Measurements from ENCODE around the gene RPL39L.

The RPL39L gene

DNA sequence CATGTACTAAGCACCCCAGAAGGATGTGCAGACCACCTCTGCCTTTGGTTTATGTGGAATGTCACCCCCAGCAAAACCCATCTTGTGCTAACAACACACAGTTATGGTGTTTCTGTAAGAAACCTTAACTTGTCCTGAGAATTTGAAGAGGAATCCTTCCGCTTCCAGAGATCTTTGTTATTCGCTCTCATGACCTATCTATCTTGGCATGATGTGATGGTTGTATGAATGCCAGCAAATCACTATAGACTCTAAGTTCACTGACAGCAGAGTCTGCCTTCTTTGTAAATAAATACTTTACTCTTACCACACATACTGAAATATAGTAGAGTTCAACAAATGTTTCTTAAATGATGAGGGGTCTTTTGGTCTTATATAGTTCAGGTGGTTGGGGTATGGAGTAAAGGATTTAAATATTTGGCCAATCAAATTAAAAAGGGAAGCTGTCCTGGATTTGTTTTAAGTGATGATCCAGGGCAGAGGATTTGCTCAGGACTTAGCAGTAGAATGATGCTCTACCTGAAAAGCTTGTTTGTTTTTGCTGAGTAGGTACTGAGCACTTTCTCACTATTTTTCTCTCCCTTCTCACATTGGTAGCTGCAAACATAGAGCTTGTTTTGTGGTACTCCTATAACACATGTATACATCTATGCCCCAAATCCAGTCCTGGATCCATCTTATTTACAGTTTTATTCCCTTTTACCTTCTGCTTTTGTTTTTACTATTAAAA lies 30.1 kb upstream of the RPL39L start:
- no peaks in the 10 kb centered on the region for H3K9me2 ChIP-seq (replicated peaks; ENCODE audit: control insufficient read depth, low read length)
- H3K4me3 ChIP-seq (ENCODE audit: low read length), result no peak overlapping the region
- peaks cover 7% of the 10 kb centered on the region for H3K4me1 ChIP-seq (ENCODE audit: control insufficient read depth, low read length)
- H3F3A ChIP-seq (ENCODE audit: control insufficient read depth, insufficient read depth), result no peaks in the 10 kb centered on the region
- H3K9me3 ChIP-seq (ENCODE audit: control insufficient read depth, insufficient read depth, low read length), result no peaks in the 10 kb centered on the region
- H3K27me3 ChIP-seq (ENCODE audit: control insufficient read depth, low read length), result peaks cover 14% of the 10 kb centered on the region
- no peaks in the 10 kb centered on the region for H4K20me1 ChIP-seq (ENCODE audit: control insufficient read depth, insufficient read depth, low read depth, low read length)
- TF ChIP-seq, protein P1, sequence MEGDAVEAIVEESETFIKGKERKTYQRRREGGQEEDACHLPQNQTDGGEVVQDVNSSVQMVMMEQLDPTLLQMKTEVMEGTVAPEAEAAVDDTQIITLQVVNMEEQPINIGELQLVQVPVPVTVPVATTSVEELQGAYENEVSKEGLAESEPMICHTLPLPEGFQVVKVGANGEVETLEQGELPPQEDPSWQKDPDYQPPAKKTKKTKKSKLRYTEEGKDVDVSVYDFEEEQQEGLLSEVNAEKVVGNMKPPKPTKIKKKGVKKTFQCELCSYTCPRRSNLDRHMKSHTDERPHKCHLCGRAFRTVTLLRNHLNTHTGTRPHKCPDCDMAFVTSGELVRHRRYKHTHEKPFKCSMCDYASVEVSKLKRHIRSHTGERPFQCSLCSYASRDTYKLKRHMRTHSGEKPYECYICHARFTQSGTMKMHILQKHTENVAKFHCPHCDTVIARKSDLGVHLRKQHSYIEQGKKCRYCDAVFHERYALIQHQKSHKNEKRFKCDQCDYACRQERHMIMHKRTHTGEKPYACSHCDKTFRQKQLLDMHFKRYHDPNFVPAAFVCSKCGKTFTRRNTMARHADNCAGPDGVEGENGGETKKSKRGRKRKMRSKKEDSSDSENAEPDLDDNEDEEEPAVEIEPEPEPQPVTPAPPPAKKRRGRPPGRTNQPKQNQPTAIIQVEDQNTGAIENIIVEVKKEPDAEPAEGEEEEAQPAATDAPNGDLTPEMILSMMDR (IDR thresholded peaks at IDR 0.05; ENCODE audit: low read depth, low read length, poor library complexity, severe bottlenecking), result no peak
- no peak for TF ChIP-seq EZH2phosphoT487 (IDR thresholded peaks at IDR 0.05; ENCODE audit: borderline replicate concordance, low read length)
- no peak overlapping the region for H3K27ac ChIP-seq (ENCODE audit: low read depth, low read length)
- H3K79me2 ChIP-seq (ENCODE audit: control insufficient read depth, low read length), result no peaks in the 10 kb centered on the region
- no peak overlapping the region for H3K4me2 ChIP-seq (ENCODE audit: low read length)
- H3K36me3 ChIP-seq (ENCODE audit: control insufficient read depth, low read length), result no peaks in the 10 kb centered on the region

DNA sequence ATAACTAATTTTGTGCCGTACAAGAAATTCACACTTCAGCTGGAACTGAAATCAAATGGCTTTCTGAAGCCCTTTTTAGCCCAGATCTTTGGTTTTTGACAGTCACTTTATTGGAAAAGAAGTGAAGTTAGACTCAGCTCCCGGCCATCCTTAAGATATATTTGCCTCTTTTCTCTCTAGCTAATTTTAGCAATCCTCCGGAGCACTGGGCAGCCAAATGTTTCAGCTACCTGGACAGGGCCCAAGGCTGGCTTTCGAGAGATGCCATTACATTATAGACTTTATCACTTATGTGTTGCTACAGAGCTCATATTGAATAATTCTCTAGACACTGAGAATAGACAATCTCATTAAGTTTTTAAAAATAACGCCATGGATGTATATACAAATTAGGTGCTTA lies 28.5 kb upstream of the RPL39L start:
- H3F3A ChIP-seq (ENCODE audit: control insufficient read depth, insufficient read depth), result no peaks in the 10 kb centered on the region
- peaks cover 7% of the 10 kb centered on the region for H3K4me1 ChIP-seq (ENCODE audit: control insufficient read depth, low read length)
- H4K20me1 ChIP-seq (ENCODE audit: control insufficient read depth, insufficient read depth, low read depth, low read length), result no peaks in the 10 kb centered on the region
- no peak for TF ChIP-seq EZH2phosphoT487 (IDR thresholded peaks at IDR 0.05; ENCODE audit: borderline replicate concordance, low read length)
- TF ChIP-seq, protein P1 (IDR thresholded peaks at IDR 0.05; ENCODE audit: low read depth, low read length, poor library complexity, severe bottlenecking), result no peak
- H3K36me3 ChIP-seq (ENCODE audit: control insufficient read depth, low read length), result no peaks in the 10 kb centered on the region
- H3K9me3 ChIP-seq (ENCODE audit: control insufficient read depth, insufficient read depth, low read length), result no peaks in the 10 kb centered on the region
- H3K9me2 ChIP-seq (replicated peaks; ENCODE audit: control insufficient read depth, low read length), result no peaks in the 10 kb centered on the region
- no peak overlapping the region for H3K4me3 ChIP-seq (ENCODE audit: low read length)
- no peak overlapping the region for H3K27ac ChIP-seq (ENCODE audit: low read depth, low read length)
- H3K79me2 ChIP-seq (ENCODE audit: control insufficient read depth, low read length), result no peaks in the 10 kb centered on the region
- H3K27me3 ChIP-seq (ENCODE audit: control insufficient read depth, low read length), result peaks cover 8% of the 10 kb centered on the region
- no peak overlapping the region for H3K4me2 ChIP-seq (ENCODE audit: low read length)

DNA sequence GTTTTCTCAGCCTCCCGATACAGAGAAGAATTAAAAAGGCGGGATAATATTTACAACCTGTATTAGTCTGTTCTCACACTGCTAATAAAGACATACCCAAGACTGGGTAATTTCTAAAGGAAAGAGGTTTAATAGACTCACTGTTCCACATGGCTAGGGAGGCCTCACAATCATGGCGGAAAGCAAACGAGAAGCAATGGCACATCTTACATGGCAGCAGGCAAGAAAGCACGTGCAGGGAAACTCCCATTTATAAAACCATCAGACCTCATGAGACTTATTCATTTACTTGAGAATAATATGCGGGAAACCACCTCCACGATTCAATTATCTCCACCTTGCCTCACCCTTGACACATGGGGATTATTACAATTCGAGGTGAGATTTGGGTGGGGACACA lies 27.5 kb upstream of the RPL39L start:
- Histone ChIP-seq H3K9me3 (ENCODE audit: control insufficient read depth, insufficient read depth, low read length) (no peaks in the 10 kb centered on the region), H3K4me1 (ENCODE audit: control insufficient read depth, low read length) (peaks cover 7% of the 10 kb centered on the region), H3K27ac (ENCODE audit: low read depth, low read length) (no peak overlapping the region), H4K20me1 (ENCODE audit: control insufficient read depth, insufficient read depth, low read depth, low read length) (no peaks in the 10 kb centered on the region), H3K36me3 (ENCODE audit: control insufficient read depth, low read length) (no peaks in the 10 kb centered on the region), H3K9me2 (replicated peaks; ENCODE audit: control insufficient read depth, low read length) (no peaks in the 10 kb centered on the region), H3K4me3 (ENCODE audit: low read length) (no peak overlapping the region), H3K27me3 (ENCODE audit: control insufficient read depth, low read length) (peaks cover 5% of the 10 kb centered on the region), H3F3A (ENCODE audit: control insufficient read depth, insufficient read depth) (no peaks in the 10 kb centered on the region), H3K4me2 (ENCODE audit: low read length) (no peak overlapping the region), H3K79me2 (ENCODE audit: control insufficient read depth, low read length) (no peaks in the 10 kb centered on the region)
- TF ChIP-seq EZH2phosphoT487 (IDR thresholded peaks at IDR 0.05; ENCODE audit: borderline replicate concordance, low read length), result no peak
- TF ChIP-seq, protein P1 (IDR thresholded peaks at IDR 0.05; ENCODE audit: low read depth, low read length, poor library complexity, severe bottlenecking), result no peak

Measured in DOHH2 (cell line).